Measurements from ENCODE around the gene ZNF732.

DNA sequence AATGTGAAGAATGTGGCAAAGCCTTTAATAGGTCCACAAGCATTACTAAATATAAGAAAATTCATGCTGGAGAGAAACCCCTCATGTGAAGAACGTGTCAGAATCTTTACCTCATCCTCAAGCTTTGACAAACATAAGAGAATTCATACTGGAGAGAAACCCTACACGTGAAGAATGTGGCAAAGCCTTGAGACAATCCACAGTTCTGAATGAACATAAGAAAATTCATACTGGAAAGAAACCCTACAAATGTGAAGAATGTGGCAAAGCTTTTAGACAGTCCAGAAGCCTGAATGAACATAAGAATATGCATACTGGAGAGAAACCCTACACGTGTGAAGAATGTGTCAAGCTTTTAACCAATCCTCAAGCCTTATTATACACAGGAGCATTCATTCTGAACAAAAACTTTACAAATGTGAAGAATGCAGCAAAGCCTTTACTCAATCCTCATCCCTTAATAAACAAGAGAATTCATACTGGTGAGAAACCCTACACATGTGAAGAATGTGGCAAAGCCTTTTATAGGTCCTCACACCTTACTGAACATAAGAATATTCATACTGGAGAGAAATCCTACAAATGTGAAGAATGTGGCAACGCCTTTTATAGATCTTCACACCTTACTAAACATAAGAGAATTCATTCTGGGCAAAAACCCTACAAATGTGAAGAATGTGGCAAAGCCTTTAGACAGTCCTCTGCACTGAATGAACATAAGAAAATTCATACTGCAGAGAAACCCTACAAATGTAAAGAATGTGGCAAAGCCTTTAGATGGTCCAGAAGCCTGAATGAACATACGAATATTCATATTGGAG, 51.1 kb downstream of the ZNF732 start:
- TF ChIP-seq, protein P1, sequence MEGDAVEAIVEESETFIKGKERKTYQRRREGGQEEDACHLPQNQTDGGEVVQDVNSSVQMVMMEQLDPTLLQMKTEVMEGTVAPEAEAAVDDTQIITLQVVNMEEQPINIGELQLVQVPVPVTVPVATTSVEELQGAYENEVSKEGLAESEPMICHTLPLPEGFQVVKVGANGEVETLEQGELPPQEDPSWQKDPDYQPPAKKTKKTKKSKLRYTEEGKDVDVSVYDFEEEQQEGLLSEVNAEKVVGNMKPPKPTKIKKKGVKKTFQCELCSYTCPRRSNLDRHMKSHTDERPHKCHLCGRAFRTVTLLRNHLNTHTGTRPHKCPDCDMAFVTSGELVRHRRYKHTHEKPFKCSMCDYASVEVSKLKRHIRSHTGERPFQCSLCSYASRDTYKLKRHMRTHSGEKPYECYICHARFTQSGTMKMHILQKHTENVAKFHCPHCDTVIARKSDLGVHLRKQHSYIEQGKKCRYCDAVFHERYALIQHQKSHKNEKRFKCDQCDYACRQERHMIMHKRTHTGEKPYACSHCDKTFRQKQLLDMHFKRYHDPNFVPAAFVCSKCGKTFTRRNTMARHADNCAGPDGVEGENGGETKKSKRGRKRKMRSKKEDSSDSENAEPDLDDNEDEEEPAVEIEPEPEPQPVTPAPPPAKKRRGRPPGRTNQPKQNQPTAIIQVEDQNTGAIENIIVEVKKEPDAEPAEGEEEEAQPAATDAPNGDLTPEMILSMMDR (IDR thresholded peaks at IDR 0.05; ENCODE audit: poor library complexity) = no peak
- no peak for TF ChIP-seq EZH2 (IDR thresholded peaks at IDR 0.05; ENCODE audit: borderline replicate concordance)
- no peak for TF ChIP-seq EZH2phosphoT487 (IDR thresholded peaks at IDR 0.05; ENCODE audit: low read depth, severe bottlenecking, unreplicated experiment)

Measured in hepatocyte (in vitro differentiated cells).